Activated naive CD4-positive, alpha-beta T cell treated with anti-CD3 and anti-CD28 coated beads, Interleukin-2, amount 50 U/mL, for 16 hours (primary cell): ENCODE data around the gene TMEM30B.

Source experiments
- DNase-seq: peaks from one replicate; pipeline ENCODE4 v3.0.0-alpha.2; 2020

TMEM30B gene

GRCh38 chr14:61229981-61230380, 51.2 kb downstream of the TMEM30B start:
- no peak for DNase-seq

GRCh38 chr14:61229475-61229888, 51.7 kb downstream of the TMEM30B start:
- no peak for DNase-seq

GRCh38 chr14:61227884-61228591, 53.1 kb downstream of the TMEM30B start:
- no peak for DNase-seq
